Retinal pigment epithelial cell (primary cell): Measurements from ENCODE around the gene ODAD4.

Experiments
- DNase-seq: peaks from one replicate; pipeline ENCODE4 v3.0.0-alpha.2; 2010; ENCODE audit warnings: low read depth
- H3K4me3 ChIP-seq: 2 replicates; pipeline ENCODE4 v1.5.1; 2011; ENCODE audit warnings: mild to moderate bottlenecking, low read length, control low read depth, moderate library complexity
- TF ChIP-seq, protein P1 (sequence below): conservative IDR thresholded peaks from 2 replicates; pipeline ENCODE4 v1.5.1; 2011; ENCODE audit warnings: low read depth, low read length, control low read depth, inconsistent platforms

The ODAD4 gene

DNA sequence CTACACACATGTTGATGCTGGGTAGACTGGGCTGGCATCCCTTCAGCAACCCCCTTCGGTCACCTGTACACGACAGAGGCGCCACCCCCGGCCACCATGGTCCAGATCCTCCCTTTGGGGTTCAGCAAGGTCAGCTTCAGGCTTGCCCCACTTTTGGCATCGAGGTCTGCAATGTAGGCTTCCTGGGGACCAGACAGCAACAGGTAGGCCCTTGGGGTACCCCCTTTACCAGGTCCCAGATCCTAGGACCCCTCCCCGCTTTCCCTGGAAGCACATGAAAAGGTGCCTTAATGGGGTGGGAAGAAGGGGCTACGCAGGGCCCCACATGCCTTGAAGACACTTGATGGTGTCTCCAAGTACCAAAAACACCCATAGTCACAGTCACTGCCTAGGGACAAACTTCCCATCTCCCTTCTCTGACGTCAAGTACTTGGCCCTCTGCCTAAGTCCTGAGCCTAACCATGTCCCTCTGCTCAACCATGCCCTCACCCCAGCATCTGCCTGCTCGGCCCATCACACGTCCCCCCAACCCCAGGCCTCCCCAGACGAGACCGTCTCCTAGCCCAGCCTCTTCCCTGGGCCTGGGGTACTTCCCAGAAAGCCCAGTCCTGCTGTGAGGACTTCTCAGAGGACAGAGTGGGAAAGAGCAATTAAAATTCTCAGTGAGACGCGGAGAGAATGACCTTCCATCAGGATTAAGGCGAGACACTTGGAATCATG, 23.8 kb upstream of the ODAD4 start:
- TF ChIP-seq, protein P1, sequence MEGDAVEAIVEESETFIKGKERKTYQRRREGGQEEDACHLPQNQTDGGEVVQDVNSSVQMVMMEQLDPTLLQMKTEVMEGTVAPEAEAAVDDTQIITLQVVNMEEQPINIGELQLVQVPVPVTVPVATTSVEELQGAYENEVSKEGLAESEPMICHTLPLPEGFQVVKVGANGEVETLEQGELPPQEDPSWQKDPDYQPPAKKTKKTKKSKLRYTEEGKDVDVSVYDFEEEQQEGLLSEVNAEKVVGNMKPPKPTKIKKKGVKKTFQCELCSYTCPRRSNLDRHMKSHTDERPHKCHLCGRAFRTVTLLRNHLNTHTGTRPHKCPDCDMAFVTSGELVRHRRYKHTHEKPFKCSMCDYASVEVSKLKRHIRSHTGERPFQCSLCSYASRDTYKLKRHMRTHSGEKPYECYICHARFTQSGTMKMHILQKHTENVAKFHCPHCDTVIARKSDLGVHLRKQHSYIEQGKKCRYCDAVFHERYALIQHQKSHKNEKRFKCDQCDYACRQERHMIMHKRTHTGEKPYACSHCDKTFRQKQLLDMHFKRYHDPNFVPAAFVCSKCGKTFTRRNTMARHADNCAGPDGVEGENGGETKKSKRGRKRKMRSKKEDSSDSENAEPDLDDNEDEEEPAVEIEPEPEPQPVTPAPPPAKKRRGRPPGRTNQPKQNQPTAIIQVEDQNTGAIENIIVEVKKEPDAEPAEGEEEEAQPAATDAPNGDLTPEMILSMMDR = no peak
- no peak overlapping the region for H3K4me3 ChIP-seq
- DNase-seq = no peak

GRCh38 chr17:41907185-41907556, 23.2 kb upstream of the ODAD4 start:
- TF ChIP-seq, protein P1 = no peak
- no peak for DNase-seq
- H3K4me3 ChIP-seq = no peak overlapping the region

DNA sequence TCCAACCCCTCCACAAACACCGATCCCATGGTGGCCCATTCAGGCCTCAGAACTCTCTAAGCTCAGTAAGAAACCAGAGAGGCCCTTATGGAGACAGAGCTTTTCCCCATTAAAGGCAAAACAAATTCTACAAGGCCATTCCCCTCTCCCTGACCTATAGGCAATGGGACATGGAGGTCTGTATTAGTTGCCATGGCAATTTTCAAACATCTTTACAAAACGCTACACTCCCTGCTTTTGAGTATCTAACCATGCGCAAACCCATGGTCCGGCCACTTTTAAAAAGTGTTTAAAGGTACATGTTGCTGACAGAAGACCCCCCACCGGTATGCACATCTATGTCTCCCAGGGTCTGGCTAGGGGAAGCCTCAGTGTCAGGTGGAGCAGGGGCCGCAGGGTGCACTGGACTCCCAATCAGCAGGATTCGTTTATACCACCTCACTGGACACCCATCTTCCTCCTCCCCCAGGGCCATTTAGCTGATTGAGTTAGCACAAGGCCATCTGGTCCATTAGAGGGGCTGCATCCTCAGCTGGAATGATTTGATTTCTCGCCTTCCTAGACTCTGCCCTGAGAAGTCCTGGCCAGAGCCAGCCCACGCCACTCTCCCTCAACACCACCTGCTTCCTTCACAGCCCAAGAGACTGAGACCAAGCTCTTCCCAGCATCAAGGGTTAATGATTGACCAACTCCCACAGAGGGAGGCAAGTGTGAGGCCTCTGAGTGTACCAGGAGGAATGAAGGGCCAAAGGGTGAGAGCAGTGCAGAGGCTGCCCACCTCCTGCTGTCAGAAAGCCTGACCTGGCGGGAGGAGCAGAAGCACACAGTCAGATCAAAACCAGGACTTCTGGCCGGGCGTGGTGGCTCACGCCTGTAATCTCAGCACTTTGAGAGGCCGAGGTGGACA, 22.5 kb upstream of the ODAD4 start:
- H3K4me3 ChIP-seq = no peak overlapping the region
- TF ChIP-seq, protein P1 = no peak
- DNase-seq = no peak

DNA sequence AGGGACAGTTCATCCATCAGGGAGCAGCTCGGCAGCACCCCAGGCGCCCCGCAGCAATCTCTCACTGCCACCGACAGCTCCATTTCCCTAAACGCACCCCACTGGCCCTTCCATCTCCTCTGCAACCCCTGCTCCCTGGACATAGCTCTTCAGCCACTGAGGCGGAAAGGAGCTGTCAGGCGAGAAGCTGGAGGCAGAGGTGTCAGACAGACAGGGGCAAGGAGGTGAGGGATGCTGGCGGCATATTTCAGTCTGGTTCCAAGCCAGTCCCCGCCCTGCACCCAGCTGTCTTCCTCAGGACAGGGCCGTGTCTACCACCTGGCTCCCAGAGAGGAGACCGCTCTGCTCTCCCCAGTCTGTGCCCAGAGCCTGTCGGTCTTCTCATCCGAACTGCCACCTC, 21.3 kb upstream of the ODAD4 start:
- TF ChIP-seq, protein P1 = no peak

DNA sequence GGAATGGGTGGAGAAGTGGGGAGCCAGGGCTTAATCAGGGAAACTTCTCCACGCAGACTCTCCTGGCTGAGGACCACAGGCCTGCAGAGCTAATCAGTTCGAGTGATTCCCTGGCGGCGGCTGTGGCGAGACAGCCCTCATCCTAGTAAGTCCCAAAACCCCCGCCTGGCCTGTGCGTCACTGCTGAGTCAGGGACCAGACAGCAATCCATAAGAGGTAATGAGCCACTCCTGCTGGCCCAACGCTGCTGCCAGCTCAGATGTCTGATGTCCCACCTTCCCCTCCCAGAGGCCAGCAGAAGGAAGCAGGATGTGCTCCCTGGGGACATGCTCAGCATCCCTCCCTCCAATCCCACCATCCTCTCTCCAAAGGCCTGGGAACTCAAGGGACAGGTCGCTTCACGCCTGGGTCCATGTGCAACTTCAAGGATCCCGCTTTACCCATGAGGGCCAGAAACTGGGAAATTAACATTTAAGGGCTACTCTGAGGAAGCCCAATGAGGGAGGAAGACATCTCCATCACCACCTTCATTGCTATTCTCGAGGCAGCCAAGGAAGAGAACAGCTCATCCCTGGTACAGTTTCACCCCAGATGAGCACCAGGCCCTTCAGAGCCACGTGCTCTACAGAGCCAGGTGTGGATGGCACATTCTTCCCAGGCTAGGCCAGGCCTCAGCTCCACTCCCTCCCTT, 19.6 kb upstream of the ODAD4 start:
- no peak overlapping the region for H3K4me3 ChIP-seq
- peak; percentile 51 for DNase-seq
- TF ChIP-seq, protein P1 = no peak

More for the DNA sequence above, 21.3 kb upstream of the ODAD4 start:
- no peak overlapping the region for H3K4me3 ChIP-seq
- DNase-seq = no peak

- TF ChIP-seq, protein P1 = peak; percentile 20
- DNase-seq = no peak
- no peak overlapping the region for H3K4me3 ChIP-seq
These were observed 17.5 kb upstream of the ODAD4 start for GRCh38 chr17:41912925-41913324.
